Fibroblast of lung (primary cell): ENCODE measurements around the gene ING3.

ENCODE experiments used
- EZH2 ChIP-seq: IDR thresholded peaks from 2 replicates; pipeline ENCODE4 v1.5.1; 2012; ENCODE audit warnings: low read length, control low read depth, mild to moderate bottlenecking; ENCODE audit errors: missing control alignments
- TF ChIP-seq, protein P1 (sequence below), 2 donors: IDR thresholded peaks in 1 of 2; conservative IDR thresholded peaks in 1 of 2; 1 replicate in 1 of 2; 2 replicates in 1 of 2; pipeline ENCODE4 v1.5.1; 2011 to 2012; ENCODE audit warnings: low read length in 2 of 2, control low read depth in 1 of 2, inconsistent platforms in 1 of 2, low read depth in 1 of 2, mild to moderate bottlenecking in 1 of 2

DNA sequence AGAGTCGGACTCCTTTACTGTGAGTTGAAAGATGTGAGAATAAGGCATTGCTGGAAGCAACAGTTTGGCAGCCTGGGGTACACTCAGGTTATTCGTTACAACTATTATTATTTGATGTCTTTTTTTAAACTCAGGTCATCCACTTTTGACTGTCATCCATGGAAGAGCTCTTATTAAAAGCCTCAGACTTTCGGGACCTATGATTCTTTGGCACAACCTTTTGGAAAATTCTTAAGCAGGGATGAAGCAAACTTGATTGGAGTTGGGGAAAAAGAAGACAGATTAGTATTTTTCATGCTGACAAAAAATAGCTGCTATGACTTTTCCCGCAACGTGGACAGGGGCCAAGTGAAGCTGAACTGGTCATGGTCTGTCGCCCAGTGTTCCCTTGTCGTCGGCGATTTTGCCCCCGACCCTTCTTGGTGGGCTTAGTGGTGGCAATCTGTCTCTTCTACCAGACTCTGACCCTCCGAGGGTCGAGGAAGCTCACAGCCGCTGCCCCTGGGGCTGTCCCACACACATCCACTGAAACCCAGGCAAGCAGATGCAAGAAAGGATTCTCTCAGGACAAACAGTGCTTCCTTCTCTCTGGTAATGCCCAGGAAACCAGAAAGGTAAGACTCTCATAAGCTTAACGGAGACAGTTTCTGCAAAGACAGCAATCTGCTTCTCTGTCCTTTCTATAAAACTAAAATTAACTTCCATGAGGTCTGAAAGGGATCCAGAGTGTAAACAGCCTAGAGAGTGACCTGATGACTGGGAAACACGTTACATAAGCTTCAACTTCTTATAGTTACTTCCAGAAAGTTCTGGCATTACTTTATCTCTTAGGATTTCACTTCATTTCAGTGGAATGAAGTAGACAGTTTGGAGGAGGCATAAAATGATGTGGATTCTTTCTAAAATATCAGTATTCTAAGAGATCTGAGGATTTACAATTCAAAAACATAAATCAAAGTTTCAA is 39.0 kb downstream of the ING3 start:
- TF ChIP-seq EZH2: no peak
- TF ChIP-seq, protein P1, sequence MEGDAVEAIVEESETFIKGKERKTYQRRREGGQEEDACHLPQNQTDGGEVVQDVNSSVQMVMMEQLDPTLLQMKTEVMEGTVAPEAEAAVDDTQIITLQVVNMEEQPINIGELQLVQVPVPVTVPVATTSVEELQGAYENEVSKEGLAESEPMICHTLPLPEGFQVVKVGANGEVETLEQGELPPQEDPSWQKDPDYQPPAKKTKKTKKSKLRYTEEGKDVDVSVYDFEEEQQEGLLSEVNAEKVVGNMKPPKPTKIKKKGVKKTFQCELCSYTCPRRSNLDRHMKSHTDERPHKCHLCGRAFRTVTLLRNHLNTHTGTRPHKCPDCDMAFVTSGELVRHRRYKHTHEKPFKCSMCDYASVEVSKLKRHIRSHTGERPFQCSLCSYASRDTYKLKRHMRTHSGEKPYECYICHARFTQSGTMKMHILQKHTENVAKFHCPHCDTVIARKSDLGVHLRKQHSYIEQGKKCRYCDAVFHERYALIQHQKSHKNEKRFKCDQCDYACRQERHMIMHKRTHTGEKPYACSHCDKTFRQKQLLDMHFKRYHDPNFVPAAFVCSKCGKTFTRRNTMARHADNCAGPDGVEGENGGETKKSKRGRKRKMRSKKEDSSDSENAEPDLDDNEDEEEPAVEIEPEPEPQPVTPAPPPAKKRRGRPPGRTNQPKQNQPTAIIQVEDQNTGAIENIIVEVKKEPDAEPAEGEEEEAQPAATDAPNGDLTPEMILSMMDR (conservative IDR thresholded peaks at IDR 0.05 in 1 of 2, IDR thresholded peaks at IDR 0.05 in 1 of 2; ENCODE audit: low read depth in 1 of 2, low read length in 2 of 2): no peak
